ENCODE measurements around the gene MEIS2. TPM values are rescaled to one million over a fixed set of nuclear protein-coding genes. Genes with fewer than 3 reads are reported as not detected.
"Not testable (repeated sequence)": the region's sequence is repeated elsewhere in the genome, so short reads cannot be mapped to it uniquely, and the experiment has no call there.

The MEIS2 gene
- total RNA-seq, 1 donor = 43.7 TPM

GRCh38 chr15:36996121-36996520 is 104.2 kb downstream of the MEIS2 start:
- no peak for DNase-seq (ENCODE audit: low read depth)
- TF ChIP-seq CTCF (IDR thresholded peaks at IDR 0.05; ENCODE audit: insufficient read depth, low read length) = no peak

GRCh38 chr15:36994790-36995189 is 105.6 kb downstream of the MEIS2 start:
- no peak for DNase-seq (ENCODE audit: low read depth)
- no peak overlapping the region for H3K4me3 ChIP-seq (ENCODE audit: low read depth, low read length)
- no peak for TF ChIP-seq CTCF (IDR thresholded peaks at IDR 0.05; ENCODE audit: insufficient read depth, low read length)

More at GRCh38 chr15:36996121-36996520, 104.2 kb downstream of the MEIS2 start:
- H3K4me3 ChIP-seq (ENCODE audit: low read depth, low read length) = no peak overlapping the region

- TF ChIP-seq CTCF (IDR thresholded peaks at IDR 0.05; ENCODE audit: insufficient read depth, low read length) = no peak
- no peak for DNase-seq (ENCODE audit: low read depth)
- no peak overlapping the region for H3K4me3 ChIP-seq (ENCODE audit: low read depth, low read length)
Measured at GRCh38 chr15:36992454-36992853, 107.9 kb downstream of the MEIS2 start.

- no peak for TF ChIP-seq CTCF (IDR thresholded peaks at IDR 0.05; ENCODE audit: insufficient read depth, low read length)
- no peak overlapping the region for H3K4me3 ChIP-seq (ENCODE audit: low read depth, low read length)
- peak; percentile 17 for DNase-seq (ENCODE audit: low read depth)
Measured at GRCh38 chr15:36988947-36989346, 111.4 kb downstream of the MEIS2 start.

GRCh38 chr15:36982430-36982829 is 117.9 kb downstream of the MEIS2 start:
- peak; percentile 61 for DNase-seq (ENCODE audit: low read depth)
- no peak for TF ChIP-seq CTCF (IDR thresholded peaks at IDR 0.05; ENCODE audit: insufficient read depth, low read length)

GRCh38 chr15:36980281-36980680 is 120.1 kb downstream of the MEIS2 start:
- not testable (repeated sequence) for H3K4me3 ChIP-seq (ENCODE audit: low read depth, low read length); DNase-seq (ENCODE audit: low read depth)

More at GRCh38 chr15:36982430-36982829, 117.9 kb downstream of the MEIS2 start:
- no peak overlapping the region for H3K4me3 ChIP-seq (ENCODE audit: low read depth, low read length)

GRCh38 chr15:36978625-36979024 is 121.7 kb downstream of the MEIS2 start:
- no peak for DNase-seq (ENCODE audit: low read depth)
- TF ChIP-seq CTCF (IDR thresholded peaks at IDR 0.05; ENCODE audit: insufficient read depth, low read length) = no peak
- H3K4me3 ChIP-seq (ENCODE audit: low read depth, low read length) = no peak overlapping the region
